HEK293 (cell line): ENCODE data around the gene KLF16.

Experiments used
- CTCF ChIA-PET: fragments of 350-600 bp; formaldehyde crosslinking; extraction: SDS; loops from one replicate; lab custom pipeline; 2021; ENCODE audit warnings: antibody characterized with exemption; lab: Yijun Ruan, JAX
- POLR2A ChIA-PET: fragments of 300-600 bp; formaldehyde crosslinking; extraction: SDS; loops from one replicate; lab custom pipeline; 2020; ENCODE audit warnings: antibody characterized with exemption, inconsistent platforms; lab: Yijun Ruan, JAX
- H3K27ac ChIP-seq: fragments of 200-500 bp; sonication (Bioruptor generic); 2 replicates; pipeline ENCODE4 v1.5.1; 2014; ENCODE audit warnings: low read depth, low read length, control low read depth, inconsistent platforms; ENCODE audit errors: extremely low read depth
- H3K36me3 ChIP-seq, 2 experiments: fragments of 200-500 bp in 1 of 2; sonication (Bioruptor generic) in 1 of 2; 1 replicate in 1 of 2; 2 replicates in 1 of 2; pipeline ENCODE4 v1.5.1; 2014 to 2017; ENCODE audit warnings: inconsistent platforms in 2 of 2, low read length in 2 of 2; ENCODE audit not compliant: control insufficient read depth in 2 of 2, insufficient read depth in 1 of 2
- H3K4me1 ChIP-seq: fragments of 200-500 bp; sonication (Bioruptor generic); 2 replicates; pipeline ENCODE4 v1.5.1; 2014; ENCODE audit warnings: mild to moderate bottlenecking, low read length, inconsistent platforms; ENCODE audit not compliant: control insufficient read depth, insufficient read depth
- H3K4me3 ChIP-seq: 2 replicates; pipeline ENCODE4 v1.5.1; 2011; ENCODE audit warnings: low read depth, mild to moderate bottlenecking, control low read depth, low read length, moderate library complexity
- H3K9me3 ChIP-seq: fragments of 200-500 bp; sonication (Bioruptor generic); 2 replicates; pipeline ENCODE4 v1.5.1; 2014; ENCODE audit warnings: low read depth, low read length, inconsistent platforms; ENCODE audit not compliant: control insufficient read depth, insufficient read depth
- EGR2 ChIP-seq: fragments of 450-650 bp; formaldehyde crosslinking; IDR thresholded peaks from 2 replicates; pipeline ENCODE4 v1.5.1; 2016; ENCODE audit warnings: low read depth, missing biosample characterization, missing genetic modification characterization
- GFI1B ChIP-seq: fragments of 450-650 bp; formaldehyde crosslinking; IDR thresholded peaks from 2 replicates; pipeline ENCODE4 v1.5.1; 2016; ENCODE audit warnings: missing biosample characterization, missing genetic modification characterization
- GLIS1 ChIP-seq: fragments of 450-650 bp; formaldehyde crosslinking; IDR thresholded peaks from 2 replicates; pipeline ENCODE4 v1.5.1; 2016; ENCODE audit warnings: missing biosample characterization, missing genetic modification characterization
- GLIS2 ChIP-seq: fragments of 450-650 bp; formaldehyde crosslinking; IDR thresholded peaks from 2 replicates; pipeline ENCODE4 v1.5.1; 2016; ENCODE audit warnings: missing biosample characterization, missing genetic modification characterization
- IKZF3 ChIP-seq: fragments of 450-650 bp; IDR thresholded peaks from 2 replicates; pipeline ENCODE4 v1.5.0; 2018; ENCODE audit warnings: missing biosample characterization, mild to moderate bottlenecking, missing genetic modification characterization, moderate library complexity
- KLF1 ChIP-seq: fragments of 450-650 bp; formaldehyde crosslinking; IDR thresholded peaks from 2 replicates; pipeline ENCODE4 v1.5.1; 2016; ENCODE audit warnings: missing biosample characterization, missing genetic modification characterization
- KLF17 ChIP-seq: fragments of 450-650 bp; formaldehyde crosslinking; IDR thresholded peaks from 2 replicates; pipeline ENCODE4 v1.5.1; 2016; ENCODE audit warnings: missing biosample characterization, missing genetic modification characterization
- KLF7 ChIP-seq: fragments of 450-650 bp; formaldehyde crosslinking; IDR thresholded peaks from 2 replicates; pipeline ENCODE4 v1.5.1; 2016; ENCODE audit warnings: missing biosample characterization, missing genetic modification characterization, borderline replicate concordance
- KLF8 ChIP-seq: fragments of 450-650 bp; formaldehyde crosslinking; IDR thresholded peaks from 2 replicates; pipeline ENCODE4 v1.5.1; 2016; ENCODE audit warnings: missing biosample characterization, missing genetic modification characterization
- SCRT2 ChIP-seq: fragments of 450-650 bp; formaldehyde crosslinking; IDR thresholded peaks from 2 replicates; pipeline ENCODE4 v1.5.1; 2016; ENCODE audit warnings: missing biosample characterization, missing genetic modification characterization
- ZBTB17 ChIP-seq: fragments of 450-650 bp; formaldehyde crosslinking; IDR thresholded peaks from 2 replicates; pipeline ENCODE4 v1.5.1; 2016; ENCODE audit warnings: missing biosample characterization, missing genetic modification characterization
- ZBTB20 ChIP-seq: fragments of 450-650 bp; formaldehyde crosslinking; IDR thresholded peaks from 2 replicates; pipeline ENCODE4 v1.5.1; 2016; ENCODE audit warnings: missing biosample characterization, missing genetic modification characterization
- ZBTB6 ChIP-seq: fragments of 450-650 bp; formaldehyde crosslinking; IDR thresholded peaks from 2 replicates; pipeline ENCODE4 v1.5.1; 2017; ENCODE audit warnings: missing biosample characterization, missing genetic modification characterization
- ZBTB7A ChIP-seq: fragments of 450-650 bp; formaldehyde crosslinking; IDR thresholded peaks from 2 replicates; pipeline ENCODE4 v1.5.1; 2016; ENCODE audit warnings: low read depth, missing biosample characterization, missing genetic modification characterization
- ZNF121 ChIP-seq: fragments of 450-650 bp; formaldehyde crosslinking; IDR thresholded peaks from 2 replicates; pipeline ENCODE4 v1.5.1; 2016; ENCODE audit warnings: missing biosample characterization, missing genetic modification characterization
- ZNF529 ChIP-seq: fragments of 450-650 bp; formaldehyde crosslinking; IDR thresholded peaks from 2 replicates; pipeline ENCODE4 v1.5.1; 2017; ENCODE audit warnings: missing genetic modification characterization, missing biosample characterization; ENCODE audit not compliant: insufficient replicate concordance
- ZNF548 ChIP-seq: fragments of 450-650 bp; formaldehyde crosslinking; IDR thresholded peaks from 2 replicates; pipeline ENCODE4 v1.5.1; 2016; ENCODE audit warnings: missing biosample characterization, missing genetic modification characterization
- ZNF600 ChIP-seq: fragments of 450-650 bp; formaldehyde crosslinking; IDR thresholded peaks from 2 replicates; pipeline ENCODE4 v1.5.1; 2016; ENCODE audit warnings: missing biosample characterization, missing genetic modification characterization
- ZNF654 ChIP-seq: fragments of 450-650 bp; formaldehyde crosslinking; IDR thresholded peaks from 2 replicates; pipeline ENCODE4 v1.5.1; 2016; ENCODE audit warnings: low read depth, missing biosample characterization, missing genetic modification characterization
- ZNF776 ChIP-seq: fragments of 450-650 bp; formaldehyde crosslinking; IDR thresholded peaks from 2 replicates; pipeline ENCODE4 v1.5.0; 2017; ENCODE audit warnings: missing biosample characterization, missing genetic modification characterization, borderline replicate concordance
- ZNF837 ChIP-seq: fragments of 450-650 bp; formaldehyde crosslinking; IDR thresholded peaks from 2 replicates; pipeline ENCODE4 v1.5.1; 2016; ENCODE audit warnings: missing biosample characterization, missing genetic modification characterization
- ZSCAN5A ChIP-seq: fragments of 450-650 bp; formaldehyde crosslinking; IDR thresholded peaks from 2 replicates; pipeline ENCODE4 v1.5.1; 2016; ENCODE audit warnings: missing biosample characterization, missing genetic modification characterization
- TF ChIP-seq, protein P1 (sequence below): fragments of 450-650 bp; formaldehyde crosslinking; IDR thresholded peaks from 2 replicates; pipeline ENCODE4 v1.5.1; 2016; ENCODE audit warnings: missing biosample characterization, missing genetic modification characterization
- TF ChIP-seq, protein P2 (sequence below): fragments of 450-650 bp; formaldehyde crosslinking; IDR thresholded peaks from 2 replicates; pipeline ENCODE4 v1.5.1; 2016; ENCODE audit warnings: missing biosample characterization, missing genetic modification characterization

The KLF16 gene

DNA sequence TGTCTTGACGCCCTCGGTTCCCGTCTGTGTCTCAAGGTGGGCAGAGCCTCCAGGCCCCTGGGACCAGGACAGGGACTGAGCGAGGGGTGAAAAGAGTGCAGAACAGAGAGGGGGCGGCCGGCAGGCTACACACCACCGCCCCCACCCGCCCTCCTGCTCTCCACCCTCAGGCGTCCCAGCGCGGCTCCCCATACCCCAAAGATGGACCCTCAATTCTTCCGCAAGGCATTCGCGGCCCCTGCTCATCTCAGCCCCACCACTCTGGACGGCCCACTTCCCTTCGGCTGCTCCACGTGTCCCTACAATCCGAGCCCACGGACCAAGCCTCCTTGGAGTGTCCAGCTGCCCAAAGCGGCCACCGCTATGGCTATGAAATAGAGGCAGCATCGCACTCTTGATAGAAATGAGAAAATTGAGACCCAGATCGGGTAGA is 1.8 kb downstream of the KLF16 start (continued):
- TF ChIP-seq KLF7 (tag by site-specific recombination) (no peak), ZNF776 (tag by site-specific recombination) (no peak), KLF17 (tag by site-specific recombination) (no peak), GFI1B (no peak), ZNF548 (tag by site-specific recombination) (no peak), EGR2 (peak; percentile 41)

GRCh38 chr19:1860821-1861598 is 2.4 kb downstream of the KLF16 start:
- ChIA-PET CTCF (interaction anchor here (1.0 kb wide), 1 partner anchor 24 kb away, joined by 3 read pairs; no protein-coding TSS in a partner anchor), POLR2A (no interaction called here)
- peak; percentile 42 for TF ChIP-seq GLIS1
- 0 out of 2 replicates have a peak, but pooled peaks have one; percentile 9 for TF ChIP-seq GLIS2
- TF ChIP-seq KLF1 (tag by site-specific recombination) = no peak
- Histone ChIP-seq H3K9me3 (no peaks in the 10 kb centered on the region), H3K4me1 (peaks cover 21% of the 10 kb centered on the region), H3K4me3 (no peak overlapping the region), H3K27ac (no peak overlapping the region), H3K36me3 (no peaks in the 10 kb centered on the region)

GRCh38 chr19:1860042-1860775 is 3.2 kb downstream of the KLF16 start:
- Histone ChIP-seq H3K9me3 (no peaks in the 10 kb centered on the region), H3K36me3 (no peaks in the 10 kb centered on the region), H3K27ac (no peak overlapping the region), H3K4me1 (peaks cover 21% of the 10 kb centered on the region), H3K4me3 (no peak overlapping the region)
- ChIA-PET CTCF (interaction anchor here (0.6 to 1.0 kb wide), 3 partner anchors 8 to 153 kb away, joined by 3 to 4 read pairs (median 3); no protein-coding TSS in a partner anchor), POLR2A (interaction anchor here (0.6 to 0.7 kb wide), 3 partner anchors 24 to 196 kb away, joined by 3 to 7 read pairs (median 4); no protein-coding TSS in a partner anchor)
- TF ChIP-seq ZBTB7A (tag by site-specific recombination) (no peak), ZBTB20 (tag by site-specific recombination) (no peak), ZBTB17 (tag by site-specific recombination) (peak; percentile 51; the same call in 1 of the 2 replicates), SCRT2 (tag by site-specific recombination) (no peak), ZSCAN5A (tag by site-specific recombination) (no peak), ZNF529 (tag by site-specific recombination) (no peak), ZNF654 (tag by site-specific recombination) (no peak), ZNF121 (tag by site-specific recombination) (no peak), IKZF3 (tag by site-specific recombination) (peak; percentile 11; the same call in 1 of the 2 replicates), ZNF837 (tag by site-specific recombination) (no peak), ZNF600 (tag by site-specific recombination) (peak; percentile 71), KLF8 (tag by site-specific recombination) (peak; percentile 32; the same call in 1 of the 2 replicates), GLIS1 (peak; percentile 77), ZBTB6 (tag by site-specific recombination) (no peak)
- TF ChIP-seq, protein P1, sequence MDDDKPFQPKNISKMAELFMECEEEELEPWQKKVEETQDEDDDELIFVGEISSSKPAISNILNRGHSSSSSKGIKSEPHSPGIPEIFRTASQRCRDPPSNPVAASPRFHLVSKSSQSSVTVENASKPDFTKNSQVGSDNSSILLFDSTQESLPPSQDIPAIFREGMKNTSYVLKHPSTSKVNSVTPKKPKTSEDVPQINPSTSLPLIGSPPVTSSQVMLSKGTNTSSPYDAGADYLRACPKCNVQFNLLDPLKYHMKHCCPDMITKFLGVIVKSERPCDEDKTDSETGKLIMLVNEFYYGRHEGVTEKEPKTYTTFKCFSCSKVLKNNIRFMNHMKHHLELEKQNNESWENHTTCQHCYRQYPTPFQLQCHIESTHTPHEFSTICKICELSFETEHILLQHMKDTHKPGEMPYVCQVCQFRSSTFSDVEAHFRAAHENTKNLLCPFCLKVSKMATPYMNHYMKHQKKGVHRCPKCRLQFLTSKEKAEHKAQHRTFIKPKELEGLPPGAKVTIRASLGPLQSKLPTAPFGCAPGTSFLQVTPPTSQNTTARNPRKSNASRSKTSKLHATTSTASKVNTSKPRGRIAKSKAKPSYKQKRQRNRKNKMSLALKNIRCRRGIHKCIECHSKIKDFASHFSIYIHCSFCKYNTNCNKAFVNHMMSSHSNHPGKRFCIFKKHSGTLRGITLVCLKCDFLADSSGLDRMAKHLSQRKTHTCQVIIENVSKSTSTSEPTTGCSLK = no peak
- TF ChIP-seq, protein P2, sequence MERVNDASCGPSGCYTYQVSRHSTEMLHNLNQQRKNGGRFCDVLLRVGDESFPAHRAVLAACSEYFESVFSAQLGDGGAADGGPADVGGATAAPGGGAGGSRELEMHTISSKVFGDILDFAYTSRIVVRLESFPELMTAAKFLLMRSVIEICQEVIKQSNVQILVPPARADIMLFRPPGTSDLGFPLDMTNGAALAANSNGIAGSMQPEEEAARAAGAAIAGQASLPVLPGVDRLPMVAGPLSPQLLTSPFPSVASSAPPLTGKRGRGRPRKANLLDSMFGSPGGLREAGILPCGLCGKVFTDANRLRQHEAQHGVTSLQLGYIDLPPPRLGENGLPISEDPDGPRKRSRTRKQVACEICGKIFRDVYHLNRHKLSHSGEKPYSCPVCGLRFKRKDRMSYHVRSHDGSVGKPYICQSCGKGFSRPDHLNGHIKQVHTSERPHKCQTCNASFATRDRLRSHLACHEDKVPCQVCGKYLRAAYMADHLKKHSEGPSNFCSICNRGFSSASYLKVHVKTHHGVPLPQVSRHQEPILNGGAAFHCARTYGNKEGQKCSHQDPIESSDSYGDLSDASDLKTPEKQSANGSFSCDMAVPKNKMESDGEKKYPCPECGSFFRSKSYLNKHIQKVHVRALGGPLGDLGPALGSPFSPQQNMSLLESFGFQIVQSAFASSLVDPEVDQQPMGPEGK = peak; percentile 68; the same call in 1 of the 2 replicates
